C4-2B (cell line): ENCODE results near the gene SLC8A1.

ENCODE experiments used
- H3K27ac ChIP-seq: fragments of 450-650 bp; 2 replicates; pipeline ENCODE4 v1.5.1; 2017
- CTCF ChIP-seq: fragments of 450-650 bp; conservative IDR thresholded peaks from 2 replicates; pipeline ENCODE4 v1.5.1; 2017; ENCODE audit warnings: mild to moderate bottlenecking
- ZFX ChIP-seq: fragments of 450-650 bp; IDR thresholded peaks from 2 replicates; pipeline ENCODE4 v1.6.1; 2017

The SLC8A1 gene

DNA sequence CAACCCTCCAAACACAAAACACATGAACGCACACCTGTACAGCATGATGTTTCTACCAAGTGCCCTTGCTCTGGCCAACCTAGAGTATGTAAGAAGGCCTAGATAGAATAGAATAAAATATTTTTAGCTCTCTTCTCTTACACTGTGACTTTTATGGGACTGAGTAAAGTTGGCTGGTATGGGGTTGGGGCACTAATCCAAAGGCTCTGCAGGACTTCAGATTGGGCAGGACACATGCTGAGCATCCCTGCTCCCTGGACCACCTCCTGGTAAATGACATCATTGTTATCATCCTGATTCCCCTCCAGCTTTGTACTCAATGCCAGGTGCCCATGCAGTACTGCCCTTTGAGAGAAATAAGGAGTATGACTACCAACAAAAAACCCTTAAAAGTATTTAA, 322.2 kb downstream of the SLC8A1 start:
- TF ChIP-seq ZFX (no peak), CTCF (no peak)
- H3K27ac ChIP-seq: no peak overlapping the region

GRCh38 chr2:40128796-40129195, 323.1 kb downstream of the SLC8A1 start:
- no peak for TF ChIP-seq ZFX
- TF ChIP-seq CTCF: no peak
- H3K27ac ChIP-seq: no peak overlapping the region

GRCh38 chr2:40127890-40128557, 323.9 kb downstream of the SLC8A1 start:
- H3K27ac ChIP-seq: no peak overlapping the region
- no peak for TF ChIP-seq ZFX
- TF ChIP-seq CTCF: no peak

- TF ChIP-seq ZFX (no peak), CTCF (no peak)
- H3K27ac ChIP-seq: no peak overlapping the region
Measured at GRCh38 chr2:40127146-40127545, 324.7 kb downstream of the SLC8A1 start.

DNA sequence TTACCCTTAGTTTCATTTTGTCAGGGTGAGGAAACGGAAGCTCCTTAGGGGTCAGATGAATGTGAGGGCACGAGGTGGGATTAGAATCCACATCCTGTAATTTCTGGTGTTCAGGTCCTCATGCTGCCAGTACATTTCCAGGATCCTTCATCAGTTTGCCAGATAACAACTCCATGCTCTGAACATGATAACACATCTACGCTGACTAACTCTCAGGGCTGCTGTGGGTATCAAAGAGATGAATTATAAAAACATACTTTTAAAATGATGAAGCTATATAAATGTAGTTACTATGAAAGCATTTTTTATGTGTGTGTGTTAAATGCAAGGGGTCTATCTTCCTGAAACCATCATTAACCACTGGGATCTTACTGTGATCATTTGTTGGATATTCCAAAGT, 325.9 kb downstream of the SLC8A1 start:
- no peak overlapping the region for H3K27ac ChIP-seq

DNA sequence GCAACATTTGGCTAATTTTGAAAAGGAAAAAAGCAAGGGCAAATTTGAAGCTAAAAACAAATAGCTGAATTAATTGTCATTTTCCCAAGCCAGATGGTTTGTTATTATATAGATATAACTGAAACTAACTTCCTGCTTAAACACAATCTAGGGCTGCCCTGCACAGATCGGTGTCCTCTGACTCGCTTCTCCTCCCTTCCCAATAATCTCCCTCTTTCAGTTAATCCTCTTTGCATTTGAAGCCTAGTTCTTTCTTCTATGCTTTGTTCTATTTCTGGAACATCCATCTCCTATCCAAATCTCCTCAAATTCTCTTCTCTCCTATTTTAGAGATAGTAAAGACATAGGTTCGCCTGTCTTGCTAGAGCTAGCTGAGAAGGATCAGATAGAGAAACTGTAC, 328.1 kb downstream of the SLC8A1 start:
- H3K27ac ChIP-seq: no peak overlapping the region
- TF ChIP-seq CTCF: no peak
- TF ChIP-seq ZFX: no peak

More for the DNA sequence above, 325.9 kb downstream of the SLC8A1 start:
- TF ChIP-seq ZFX (no peak), CTCF (no peak)

GRCh38 chr2:40123326-40123725, 328.6 kb downstream of the SLC8A1 start:
- H3K27ac ChIP-seq: no peak overlapping the region
- TF ChIP-seq ZFX (no peak), CTCF (no peak)
